Urothelium cell line (cell line): ENCODE measurements around the gene ITPK1.

Experiments used
- DNase-seq: peaks from one replicate; pipeline ENCODE4 v3.0.0; 2011; ENCODE audit warnings: low spot score, mixed read lengths
- FAIRE-seq: peaks from 2 replicates; lab custom pipeline; 2011; peaks lifted over from hg19 to GRCh38; lab: Jason Lieb, UNC

ITPK1 gene

DNA sequence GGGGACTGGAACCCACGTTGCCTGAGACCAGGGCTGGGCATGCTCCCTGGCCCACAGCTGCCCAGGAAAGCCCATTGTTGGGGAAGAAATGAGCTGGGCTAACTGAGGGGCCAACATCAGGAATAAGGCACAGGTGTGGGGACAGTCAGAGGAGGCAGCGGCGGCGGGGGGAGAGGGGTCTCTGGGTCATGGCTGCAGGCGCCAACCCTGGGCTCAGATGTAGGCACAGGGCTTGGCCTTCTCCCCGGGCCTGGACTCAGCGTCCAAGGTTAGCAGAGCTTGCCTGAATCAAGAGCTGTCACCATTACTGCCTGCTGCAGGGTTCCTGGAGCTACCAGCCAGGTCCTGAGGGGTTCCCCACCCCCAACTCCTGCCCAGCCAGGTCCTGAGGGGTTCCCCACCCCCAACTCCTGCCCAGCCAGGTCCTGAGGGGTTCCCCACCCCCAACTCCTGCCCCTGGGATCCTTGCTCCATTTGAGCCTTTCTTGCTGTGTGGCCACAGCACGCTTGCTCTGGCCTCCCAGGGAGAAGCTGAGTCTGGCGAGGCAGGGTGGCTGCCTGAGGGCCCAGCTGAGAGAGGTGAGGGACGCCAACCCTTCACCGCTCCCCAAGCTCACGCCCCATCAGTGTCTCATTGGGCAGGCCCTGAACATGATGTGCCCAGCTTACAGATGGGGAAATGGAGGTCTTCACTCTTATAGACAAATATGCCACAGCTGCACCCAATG, 186.6 kb downstream of the ITPK1 start:
- FAIRE-seq (no peak), DNase-seq (no peak)

DNA sequence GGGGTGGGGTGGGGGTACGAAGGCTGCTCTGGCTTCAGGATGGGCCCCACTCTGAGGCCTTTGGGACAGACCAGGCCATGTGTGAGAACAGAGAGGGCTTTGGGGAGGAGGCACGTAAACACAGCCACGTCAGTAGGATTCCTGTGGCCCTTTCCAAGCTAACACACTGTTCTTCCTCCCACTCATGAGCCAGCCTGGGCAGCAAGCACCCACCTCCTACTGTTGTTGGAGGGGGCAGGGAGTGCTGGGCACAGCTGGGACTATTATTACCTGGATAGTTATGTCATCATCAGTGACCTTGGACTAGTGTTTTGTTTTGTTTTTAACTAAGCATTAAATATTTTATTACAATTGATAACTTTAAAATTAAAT, 187.5 kb downstream of the ITPK1 start:
- FAIRE-seq (no peak), DNase-seq (no peak)

DNA sequence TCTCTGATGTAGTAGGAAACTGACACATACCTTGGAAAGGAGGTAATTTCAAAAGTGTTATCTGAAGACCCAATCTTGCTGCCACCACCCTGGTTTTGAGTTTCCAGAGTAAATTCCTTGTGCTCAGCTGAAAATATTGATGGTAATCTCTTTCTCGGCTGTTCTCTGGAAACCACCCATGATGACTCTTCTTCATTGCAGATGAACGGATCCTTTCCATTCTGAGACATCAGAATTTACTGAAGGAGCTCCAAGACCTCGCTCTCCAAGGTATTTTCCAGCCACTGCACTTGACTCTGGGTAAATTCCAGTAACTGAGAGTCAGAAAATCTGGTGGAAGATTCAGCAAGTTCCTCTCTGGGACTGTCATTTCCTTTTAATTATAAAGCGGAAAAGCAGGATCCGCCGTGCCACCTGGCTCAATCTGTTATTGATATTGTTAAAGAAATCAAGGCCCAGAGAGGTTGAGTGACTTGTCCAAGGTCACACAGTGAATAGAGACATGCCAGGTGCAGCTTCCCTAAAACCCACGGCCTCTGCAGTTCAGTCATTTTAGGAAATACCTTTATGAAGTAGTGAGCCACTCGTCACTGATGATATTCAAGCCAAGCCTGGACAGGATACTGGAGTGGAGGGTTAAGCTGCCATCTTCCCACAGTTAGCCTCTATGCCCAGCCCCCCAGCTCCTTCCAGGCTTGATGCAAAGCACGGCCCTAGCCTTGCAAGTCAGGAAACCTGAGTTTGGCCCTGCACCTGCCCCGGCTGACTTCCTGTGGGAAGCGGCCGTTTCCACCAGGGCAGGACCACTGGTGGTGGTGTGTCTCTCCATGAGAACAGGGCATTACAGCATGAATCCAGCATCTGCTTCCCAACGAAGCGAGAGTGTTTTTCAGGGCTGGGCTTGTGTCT, 188.1 kb downstream of the ITPK1 start:
- DNase-seq = no peak
- FAIRE-seq = no peak

- DNase-seq (no peak), FAIRE-seq (no peak)
Observed at GRCh38 chr14:92926931-92927330, 188.8 kb downstream of the ITPK1 start.

DNA sequence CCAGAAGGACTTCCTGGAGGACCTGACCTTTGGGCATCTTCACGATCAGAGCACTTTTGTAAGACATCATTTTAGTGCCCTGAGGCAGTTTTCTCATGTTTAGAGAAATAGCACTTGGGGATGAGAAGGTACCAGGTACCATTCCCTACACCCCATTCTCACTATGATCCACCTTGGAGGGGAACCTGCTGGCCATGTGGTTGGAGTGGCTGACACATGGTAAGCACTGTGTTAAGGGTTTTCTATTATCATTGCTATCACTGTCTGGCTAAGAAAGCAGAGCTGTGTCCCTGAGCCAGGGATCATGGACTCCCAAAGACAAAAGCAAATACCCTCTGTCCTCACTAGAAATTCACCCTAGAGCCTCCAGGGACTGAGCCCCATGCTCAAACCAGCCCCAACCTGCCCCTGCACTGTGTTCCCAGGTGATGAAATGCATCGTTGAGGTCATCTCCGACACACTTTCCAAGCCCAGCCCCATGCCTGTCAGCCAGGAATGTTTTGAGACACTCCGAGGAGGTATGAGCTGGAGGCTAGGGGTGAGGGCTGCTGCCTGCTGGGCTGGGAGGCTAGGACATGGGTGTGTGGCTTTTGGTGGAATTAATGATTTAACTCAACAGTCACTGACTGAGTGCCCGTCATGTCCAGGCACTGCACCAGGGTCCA, 189.4 kb downstream of the ITPK1 start:
- no peak for FAIRE-seq

GRCh38 chr14:92925446-92925845, 190.3 kb downstream of the ITPK1 start:
- DNase-seq (no peak), FAIRE-seq (no peak)

More for the DNA sequence above, 189.4 kb downstream of the ITPK1 start:
- DNase-seq = no peak

DNA sequence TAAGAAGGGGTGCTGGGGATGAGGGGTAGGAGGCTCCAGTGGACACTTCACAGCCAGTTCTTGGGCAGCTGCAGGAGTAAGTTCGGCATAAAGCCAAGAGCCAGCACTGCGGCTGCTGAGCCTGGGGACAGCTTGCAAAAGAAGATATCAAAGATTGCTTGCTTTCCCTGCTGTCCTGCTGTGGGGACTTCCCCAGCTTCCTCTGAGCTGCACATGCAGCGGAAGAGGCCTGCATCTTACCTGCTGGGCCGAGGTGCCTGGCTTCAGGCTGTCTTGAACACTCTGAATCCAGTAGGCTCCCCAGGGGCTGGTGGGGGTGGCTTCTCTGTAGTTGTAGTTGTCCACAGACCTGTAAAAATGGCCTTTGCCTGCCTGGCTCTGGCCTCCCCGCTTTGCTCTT, 191.5 kb downstream of the ITPK1 start:
- DNase-seq (no peak), FAIRE-seq (no peak)

DNA sequence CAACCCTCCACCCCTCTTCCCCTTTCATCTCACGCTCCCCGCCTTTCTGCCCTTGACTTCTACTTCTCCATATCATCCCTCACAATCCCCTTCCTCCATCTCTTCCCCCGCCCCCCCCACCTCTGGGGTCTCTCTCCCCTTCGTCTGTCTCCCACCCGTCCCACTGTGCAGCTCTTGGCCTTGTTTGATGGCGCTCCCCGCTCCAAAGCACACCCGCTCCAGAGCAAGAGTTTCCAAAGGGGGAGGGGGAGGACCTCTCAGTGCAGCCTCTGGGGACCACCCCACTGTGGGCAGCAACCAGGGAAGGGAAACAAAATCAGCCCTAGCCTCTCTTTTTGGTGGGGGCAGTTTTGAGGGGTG, 192.0 kb downstream of the ITPK1 start:
- no peak for FAIRE-seq
- no peak for DNase-seq

GRCh38 chr14:92922883-92923743, 192.6 kb downstream of the ITPK1 start, which contains the start of gene CHGA:
CHGA (plus strand) TSS chr14:92923150; CDS start chr14:92923360, 210 bp downstream.
- peak; percentile 68 for DNase-seq

GRCh38 chr14:92922155-92922735, 193.5 kb downstream of the ITPK1 start:
- FAIRE-seq (no peak), DNase-seq (no peak)

More at GRCh38 chr14:92922883-92923743, 192.6 kb downstream of the ITPK1 start, which contains the start of gene CHGA:
- no peak for FAIRE-seq

GRCh38 chr14:92920001-92920400, 195.7 kb downstream of the ITPK1 start:
- DNase-seq (no peak), FAIRE-seq (no peak)

- no peak for FAIRE-seq
- DNase-seq = no peak
Observed at GRCh38 chr14:92917956-92918355, 197.8 kb downstream of the ITPK1 start.

GRCh38 chr14:92917041-92917940, 198.4 kb downstream of the ITPK1 start:
- FAIRE-seq (no peak), DNase-seq (no peak)

GRCh38 chr14:92916201-92916600, 199.5 kb downstream of the ITPK1 start:
- DNase-seq (no peak), FAIRE-seq (no peak)

DNA sequence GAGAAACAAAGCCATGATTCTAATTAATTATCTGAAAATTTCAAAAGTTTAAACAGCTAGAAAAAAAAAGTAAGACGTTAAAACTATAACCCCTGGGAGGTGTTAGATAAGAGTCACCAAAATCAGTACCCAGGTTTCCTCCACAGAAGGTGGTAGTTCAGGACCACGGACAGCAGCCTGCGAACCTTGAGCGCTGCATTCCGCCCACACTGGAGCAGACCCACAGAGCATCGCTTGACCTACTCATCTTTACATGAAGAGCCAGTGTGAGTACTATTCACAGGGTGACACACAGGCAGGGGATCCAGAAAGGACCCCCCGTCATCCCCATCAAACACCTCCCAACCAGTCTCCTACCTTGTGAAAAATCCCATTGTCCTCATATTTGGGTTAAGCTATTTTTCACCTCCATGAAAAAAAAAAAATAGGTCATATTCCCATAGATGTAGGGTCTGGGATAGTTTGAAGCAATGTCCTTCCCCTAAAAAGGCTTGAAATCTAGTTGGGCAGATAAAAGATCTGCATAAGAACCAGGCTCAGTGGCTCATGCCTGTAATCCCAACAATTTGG, 201.6 kb downstream of the ITPK1 start:
- DNase-seq (peak; percentile 24), FAIRE-seq (no peak)

DNA sequence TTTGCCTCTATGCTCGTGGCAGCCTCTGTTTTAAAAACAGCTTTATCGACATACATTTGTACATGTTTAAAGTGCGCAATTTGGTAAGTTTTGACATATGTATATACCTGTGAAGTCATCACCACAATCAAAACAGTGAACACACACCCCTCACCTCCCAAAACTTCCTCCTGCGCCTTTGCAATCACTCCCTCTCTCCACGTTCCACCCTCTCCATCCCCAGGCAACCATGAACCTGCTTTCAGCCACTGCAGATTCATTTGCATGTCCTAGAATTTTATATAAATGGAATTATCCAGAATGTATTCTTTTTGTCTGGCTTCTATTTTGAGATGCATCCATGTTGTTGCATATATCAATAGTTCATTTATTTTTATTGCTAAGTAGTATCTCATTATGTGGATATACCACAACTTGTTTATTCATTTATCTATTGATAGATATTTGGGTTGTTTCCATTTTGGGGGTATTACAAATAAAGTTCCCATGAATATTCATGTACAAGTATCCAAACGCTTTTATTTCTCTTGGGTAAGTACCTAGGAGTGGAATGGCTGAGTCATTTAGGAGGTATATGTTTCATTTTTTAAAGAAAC, 208.3 kb downstream of the ITPK1 start:
- FAIRE-seq (no peak), DNase-seq (no peak)

DNA sequence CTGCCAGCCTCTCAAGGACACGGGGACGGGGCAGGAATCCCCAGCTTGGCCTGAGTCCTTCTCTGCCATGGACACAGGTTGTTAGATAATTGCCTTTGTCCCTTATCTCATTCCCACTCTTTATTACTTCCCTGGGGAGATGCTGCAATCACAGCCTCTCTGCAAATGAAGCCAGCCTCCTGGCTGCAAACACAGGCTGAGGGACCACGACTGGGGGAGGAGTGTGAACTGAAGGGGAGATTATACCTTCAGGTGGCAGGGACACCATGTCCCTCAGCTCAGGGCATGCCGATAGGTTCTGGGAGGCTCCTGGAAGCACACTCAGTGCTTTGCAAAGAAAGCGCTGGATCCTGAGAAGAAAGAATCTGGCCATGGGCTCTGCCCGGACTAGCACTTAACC, 208.9 kb downstream of the ITPK1 start:
- no peak for FAIRE-seq
- DNase-seq = no peak

DNA sequence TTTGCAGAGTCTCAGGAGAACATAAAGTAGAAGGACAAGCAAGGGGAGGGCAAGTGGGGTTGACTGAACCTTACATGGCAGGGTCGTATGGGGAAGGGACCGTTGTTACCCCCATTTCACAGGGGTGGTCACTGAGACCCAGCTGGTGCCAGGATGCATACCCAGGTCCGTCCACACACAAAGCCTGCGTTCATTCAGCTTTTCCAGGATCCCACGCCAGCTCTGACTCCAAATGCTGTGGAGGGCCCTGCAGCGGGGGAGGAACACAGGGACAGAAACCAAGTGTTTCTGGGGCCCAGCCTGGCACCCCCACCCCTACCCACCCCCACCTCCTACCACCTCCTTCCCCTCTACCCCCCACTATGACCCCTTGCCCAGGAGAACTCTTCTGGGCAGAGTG, 209.3 kb downstream of the ITPK1 start:
- FAIRE-seq (no peak), DNase-seq (no peak)
